ENCODE results near the gene C2CD4C.
"Not testable (repeated sequence)": the region's sequence is repeated elsewhere in the genome, so short reads cannot be mapped to it uniquely, and the experiment has no call there.

The C2CD4C gene

GRCh38 chr19:438416-438958, 29.5 kb upstream of the C2CD4C start:
- no peak for DNase-seq (ENCODE audit: low read depth, low spot score)

GRCh38 chr19:437041-437440, 28.1 kb upstream of the C2CD4C start:
- DNase-seq (ENCODE audit: low read depth, low spot score): no peak

GRCh38 chr19:436413-436950, 27.5 kb upstream of the C2CD4C start:
- no peak for DNase-seq (ENCODE audit: low read depth, low spot score)

- no peak for DNase-seq (ENCODE audit: low read depth, low spot score)
Observed at GRCh38 chr19:435707-436412, 26.9 kb upstream of the C2CD4C start.

GRCh38 chr19:435056-435706, 26.2 kb upstream of the C2CD4C start:
- no peak for DNase-seq (ENCODE audit: low read depth, low spot score)

- no peak for DNase-seq (ENCODE audit: low read depth, low spot score)
Observed at GRCh38 chr19:434152-434960, 25.4 kb upstream of the C2CD4C start.

GRCh38 chr19:430701-431100, 21.8 kb upstream of the C2CD4C start:
- DNase-seq (ENCODE audit: low read depth, low spot score): no peak

- no peak for DNase-seq (ENCODE audit: low read depth, low spot score)
Observed at GRCh38 chr19:428149-428548, 19.2 kb upstream of the C2CD4C start.

GRCh38 chr19:427675-428074, 18.7 kb upstream of the C2CD4C start:
- not testable (repeated sequence) for DNase-seq (ENCODE audit: low read depth, low spot score)

- DNase-seq (ENCODE audit: low read depth, low spot score): no peak
Observed at GRCh38 chr19:426725-427445, 17.9 kb upstream of the C2CD4C start.

GRCh38 chr19:425056-425455, 16.1 kb upstream of the C2CD4C start:
- DNase-seq (ENCODE audit: low read depth, low spot score): no peak

GRCh38 chr19:424546-424945, 15.6 kb upstream of the C2CD4C start:
- DNase-seq (ENCODE audit: low read depth, low spot score): no peak

- no peak for DNase-seq (ENCODE audit: low read depth, low spot score)
Observed at GRCh38 chr19:423691-424466, 14.9 kb upstream of the C2CD4C start.

GRCh38 chr19:422917-423226, 13.9 kb upstream of the C2CD4C start:
- DNase-seq (ENCODE audit: low read depth, low spot score): not testable (repeated sequence)

GRCh38 chr19:422213-422916, 13.4 kb upstream of the C2CD4C start:
- no peak for DNase-seq (ENCODE audit: low read depth, low spot score)

GRCh38 chr19:419721-420515, 11.0 kb upstream of the C2CD4C start:
- no peak for DNase-seq (ENCODE audit: low read depth, low spot score)

GRCh38 chr19:418761-419671, 10.1 kb upstream of the C2CD4C start:
- no peak for DNase-seq (ENCODE audit: low read depth, low spot score)

- no peak for DNase-seq (ENCODE audit: low read depth, low spot score)
Observed at GRCh38 chr19:416416-416815, 7.5 kb upstream of the C2CD4C start.
